ENCODE measurements around the gene PIK3CD. TPM values are rescaled to one million over a fixed set of nuclear protein-coding genes. Genes with fewer than 3 reads are reported as not detected.
A peak's percentile ranks its signal among the peaks of the same experiment; 100 is the strongest.

PIK3CD gene
- total RNA-seq, 1 experiment from 2014 or later, result 2.5 TPM

- DNase-seq, result no peak
- no peak overlapping the region for H3K27ac ChIP-seq
- peaks cover 4% of the 10 kb centered on the region; the same call in 1 of the 2 replicates for H3K4me1 ChIP-seq
- no peaks in the 10 kb centered on the region for H3K36me3 ChIP-seq
- no peak overlapping the region for H3K4me3 ChIP-seq
- no peaks in the 10 kb centered on the region for H3K27me3 ChIP-seq
- peaks cover 6% of the 10 kb centered on the region; the same call in 1 of the 2 replicates for H3K9me3 ChIP-seq (replicated peaks)
These were observed 19.9 kb upstream of the PIK3CD start for GRCh38 chr1:9631613-9632012.

DNA sequence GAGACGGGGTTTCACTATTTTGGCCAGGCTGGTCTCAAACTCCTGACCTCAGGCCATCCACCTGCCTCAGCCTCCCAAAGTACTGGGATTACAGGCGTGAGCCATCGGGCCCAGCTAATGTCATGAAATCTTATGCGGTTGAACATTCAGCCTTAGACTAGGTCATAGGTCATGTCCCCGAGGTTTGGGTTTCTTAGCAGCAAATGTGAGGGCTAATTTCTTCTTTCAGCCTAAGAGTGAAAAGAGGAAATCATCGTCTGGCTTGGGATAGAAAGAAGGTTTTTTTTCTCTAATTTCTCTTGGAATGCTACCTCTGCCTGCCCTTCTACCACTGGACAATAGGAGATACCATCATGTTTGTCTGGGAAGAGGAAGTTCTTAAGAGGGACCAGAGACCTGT lies 18.0 kb upstream of the PIK3CD start:
- H3K4me3 ChIP-seq, result no peak overlapping the region
- peaks cover 4% of the 10 kb centered on the region; the same call in 1 of the 2 replicates for H3K4me1 ChIP-seq
- no peak overlapping the region for H3K27ac ChIP-seq
- H3K9me3 ChIP-seq (replicated peaks), result peaks cover 6% of the 10 kb centered on the region; the same call in 1 of the 2 replicates
- H3K36me3 ChIP-seq, result no peaks in the 10 kb centered on the region
- DNase-seq, result no peak
- no peaks in the 10 kb centered on the region for H3K27me3 ChIP-seq

DNA sequence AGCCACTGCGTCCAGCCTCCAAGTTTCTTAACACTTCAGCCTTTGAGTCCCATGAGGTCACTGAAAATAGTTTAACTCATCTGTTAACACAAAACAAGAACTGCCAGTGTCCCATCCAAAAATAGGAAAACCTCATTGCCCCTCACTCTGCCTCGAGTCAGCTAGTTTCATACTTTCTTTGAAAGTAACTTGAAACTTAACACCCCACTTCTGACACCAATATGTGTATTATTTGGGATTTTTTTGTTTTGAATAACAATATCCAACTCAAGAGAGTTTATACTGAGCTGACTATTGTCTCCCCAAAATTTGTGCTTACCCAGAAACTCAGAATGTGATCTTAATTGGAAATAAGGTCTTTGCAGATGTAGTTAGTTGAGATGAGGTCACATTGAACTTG lies 16.9 kb upstream of the PIK3CD start:
- H3K4me3 ChIP-seq, result no peak overlapping the region
- H3K4me1 ChIP-seq, result no peaks in the 10 kb centered on the region; the same call in 1 of the 2 replicates
- no peak overlapping the region for H3K27ac ChIP-seq
- H3K36me3 ChIP-seq, result no peaks in the 10 kb centered on the region
- H3K9me3 ChIP-seq (replicated peaks), result peaks cover 6% of the 10 kb centered on the region; the same call in 1 of the 2 replicates
- no peaks in the 10 kb centered on the region for H3K27me3 ChIP-seq
- no peak for DNase-seq

DNA sequence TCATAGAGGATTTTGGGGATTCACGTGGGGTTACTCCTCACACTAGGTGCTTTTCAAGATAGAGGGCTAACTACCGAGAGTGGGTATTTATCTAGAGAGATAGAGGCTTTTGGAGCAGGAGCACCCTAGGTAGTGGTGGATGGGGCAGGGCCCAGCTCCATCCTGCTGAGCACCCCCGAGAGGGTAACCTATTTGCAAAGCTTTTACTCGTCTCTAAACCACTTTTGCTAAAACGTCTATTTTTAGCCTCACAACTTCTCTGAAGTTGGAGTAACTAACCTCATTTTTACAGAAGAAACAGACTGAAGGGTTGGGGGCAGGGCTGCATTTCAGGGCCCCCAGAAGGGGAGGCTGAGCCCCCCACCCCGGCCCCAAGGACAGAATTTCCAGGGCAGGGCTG lies 12.3 kb upstream of the PIK3CD start:
- no peaks in the 10 kb centered on the region for H3K4me1 ChIP-seq

GRCh38 chr1:9643351-9644256 lies 7.9 kb upstream of the PIK3CD start:
- DNase-seq, result no peak
- H3K4me1 ChIP-seq, result peaks cover 4% of the 10 kb centered on the region; the same call in 1 of the 2 replicates
- H3K9me3 ChIP-seq (replicated peaks), result no peaks in the 10 kb centered on the region
- H3K36me3 ChIP-seq, result no peaks in the 10 kb centered on the region
- H3K27me3 ChIP-seq, result peaks cover 8% of the 10 kb centered on the region
- H3K27ac ChIP-seq, result no peak overlapping the region
- no peak overlapping the region for H3K4me3 ChIP-seq

More for the DNA sequence above, 12.3 kb upstream of the PIK3CD start:
- Histone ChIP-seq H3K36me3 (no peaks in the 10 kb centered on the region), H3K27ac (no peak overlapping the region), H3K9me3 (replicated peaks) (peaks cover 6% of the 10 kb centered on the region; the same call in 1 of the 2 replicates), H3K27me3 (no peaks in the 10 kb centered on the region), H3K4me3 (no peak overlapping the region)
- DNase-seq, result no peak

DNA sequence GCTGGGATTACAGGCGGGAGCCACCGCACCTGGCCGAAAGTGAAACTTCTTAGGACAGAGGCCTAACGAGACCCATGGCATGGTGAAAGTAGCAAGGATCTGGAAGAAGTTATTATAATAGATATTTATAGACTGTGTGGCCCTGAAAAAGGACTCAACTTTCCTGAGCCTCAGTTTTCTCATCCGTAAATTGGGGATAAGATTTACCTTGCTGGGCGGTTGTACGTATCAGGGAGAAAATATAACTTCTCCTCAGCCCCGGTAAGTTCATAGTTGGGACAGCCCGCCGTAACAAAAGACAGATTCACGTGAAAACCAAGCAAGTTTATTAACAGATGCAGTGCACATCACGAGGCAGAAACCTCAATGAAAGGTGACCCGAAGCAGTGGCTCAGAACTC lies 5.5 kb upstream of the PIK3CD start:
- Histone ChIP-seq H3K4me3 (no peak overlapping the region), H3K36me3 (no peaks in the 10 kb centered on the region), H3K27ac (no peak overlapping the region), H3K4me1 (peaks cover 4% of the 10 kb centered on the region; the same call in 1 of the 2 replicates), H3K27me3 (peaks cover 22% of the 10 kb centered on the region), H3K9me3 (replicated peaks) (no peaks in the 10 kb centered on the region)
- no peak for DNase-seq

GRCh38 chr1:9648171-9648570 lies 3.4 kb upstream of the PIK3CD start:
- Histone ChIP-seq H3K36me3 (no peaks in the 10 kb centered on the region), H3K9me3 (replicated peaks) (no peaks in the 10 kb centered on the region), H3K4me3 (no peak overlapping the region), H3K27me3 (peaks cover 27% of the 10 kb centered on the region), H3K27ac (no peak overlapping the region), H3K4me1 (peaks cover 4% of the 10 kb centered on the region; the same call in 1 of the 2 replicates)
- no peak for DNase-seq

DNA sequence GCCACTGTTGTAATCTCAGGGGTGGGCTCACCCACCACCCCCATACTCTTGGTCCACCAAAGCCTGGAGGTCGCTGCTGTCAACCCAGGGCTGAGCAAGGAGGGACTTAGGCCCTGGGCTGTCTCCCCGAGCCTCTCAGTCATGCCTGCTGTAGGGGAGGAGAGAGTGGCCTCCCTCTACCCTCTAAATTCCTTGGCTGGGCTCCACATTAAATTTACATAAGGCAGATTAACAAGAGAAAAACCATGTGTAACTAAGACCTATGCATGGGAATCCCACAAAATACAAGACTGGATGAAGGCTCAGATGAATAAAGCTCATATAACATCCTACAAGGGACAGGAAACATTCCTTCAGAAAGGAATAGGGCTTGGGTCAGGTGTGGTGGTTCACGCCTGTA lies 1.8 kb upstream of the PIK3CD start:
- no peaks in the 10 kb centered on the region for H3K36me3 ChIP-seq
- DNase-seq, result no peak
- H3K9me3 ChIP-seq (replicated peaks), result no peaks in the 10 kb centered on the region
- peaks cover 4% of the 10 kb centered on the region; the same call in 1 of the 2 replicates for H3K4me1 ChIP-seq
- peaks cover 30% of the 10 kb centered on the region for H3K27me3 ChIP-seq
- no peak overlapping the region for H3K27ac ChIP-seq
- H3K4me3 ChIP-seq, result no peak overlapping the region

DNA sequence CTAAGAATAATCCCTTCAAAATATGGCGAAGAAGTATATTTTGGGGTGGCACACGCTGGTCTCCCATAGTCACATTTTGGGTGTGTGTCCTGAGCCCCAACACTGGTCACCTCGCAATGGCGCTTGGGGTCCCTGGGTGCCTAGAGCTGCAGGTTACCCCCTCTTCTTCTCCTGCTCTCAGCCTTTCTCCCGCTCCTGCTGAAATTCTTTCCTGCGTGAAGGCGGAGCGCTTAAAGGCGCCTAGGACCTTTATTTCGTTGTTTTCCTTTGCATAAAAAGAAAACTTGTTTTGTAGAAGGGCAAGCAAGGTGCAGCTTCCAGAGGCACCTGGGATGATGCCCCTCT lies 339 bp upstream of the PIK3CD start:
- Histone ChIP-seq H3K27me3 (peaks cover 30% of the 10 kb centered on the region), H3K4me3 (peak overlapping the region; percentile 51), H3K27ac (no peak overlapping the region), H3K9me3 (replicated peaks) (no peaks in the 10 kb centered on the region), H3K4me1 (peaks cover 4% of the 10 kb centered on the region; the same call in 1 of the 2 replicates), H3K36me3 (no peaks in the 10 kb centered on the region)
- DNase-seq, result no peak

GRCh38 chr1:9652379-9653209 lies 1.1 kb downstream of the PIK3CD start:
- Histone ChIP-seq H3K27me3 (peaks cover 30% of the 10 kb centered on the region), H3K4me3 (peak overlapping the region; percentile 51), H3K36me3 (no peaks in the 10 kb centered on the region), H3K4me1 (peaks cover 4% of the 10 kb centered on the region; the same call in 1 of the 2 replicates), H3K9me3 (replicated peaks) (no peaks in the 10 kb centered on the region), H3K27ac (no peak overlapping the region)
- DNase-seq, result no peak

- Histone ChIP-seq H3K4me3 (no peak overlapping the region), H3K9me3 (replicated peaks) (no peaks in the 10 kb centered on the region), H3K27ac (no peak overlapping the region)
These were observed 1.6 kb downstream of the PIK3CD start for GRCh38 chr1:9653210-9653490.

DNA sequence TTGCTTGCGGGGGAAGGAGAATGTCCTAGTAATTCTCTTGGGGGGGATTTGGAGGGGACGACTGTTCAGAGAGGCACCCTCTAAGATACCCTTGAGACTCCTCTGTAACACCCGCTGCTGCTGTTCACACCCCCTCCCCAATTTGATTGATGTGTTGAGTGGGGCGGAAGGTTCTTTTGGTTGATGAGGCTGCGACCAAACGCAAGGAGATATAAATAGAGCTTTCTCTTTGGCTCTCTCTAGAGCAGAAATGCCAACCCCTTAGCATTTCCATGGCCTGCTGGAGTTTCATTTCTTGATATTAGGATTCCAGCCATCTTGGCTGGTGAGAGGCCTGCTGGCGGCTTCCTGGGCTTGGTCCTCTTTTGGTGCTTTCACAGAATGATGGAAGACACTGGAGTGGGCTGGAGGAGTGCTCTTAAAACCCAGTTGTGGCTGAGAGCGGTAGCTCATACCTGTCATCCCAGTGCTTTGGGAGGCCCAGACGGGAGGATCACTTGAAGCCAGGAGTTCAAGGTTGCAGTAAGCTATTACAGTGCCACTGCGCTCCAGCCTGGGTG lies 2.0 kb downstream of the PIK3CD start:
- H3K36me3 ChIP-seq, result no peaks in the 10 kb centered on the region
- no peaks in the 10 kb centered on the region for H3K9me3 ChIP-seq (replicated peaks)
- H3K27ac ChIP-seq, result no peak overlapping the region
- DNase-seq, result no peak
- peaks cover 24% of the 10 kb centered on the region for H3K27me3 ChIP-seq
- H3K4me1 ChIP-seq, result no peaks in the 10 kb centered on the region
- H3K4me3 ChIP-seq, result no peak overlapping the region

More at GRCh38 chr1:9653210-9653490, 1.6 kb downstream of the PIK3CD start:
- no peaks in the 10 kb centered on the region for H3K36me3 ChIP-seq
- DNase-seq, result no peak
- H3K4me1 ChIP-seq, result no peaks in the 10 kb centered on the region; the same call in 1 of the 2 replicates
- H3K27me3 ChIP-seq, result peaks cover 27% of the 10 kb centered on the region

DNA sequence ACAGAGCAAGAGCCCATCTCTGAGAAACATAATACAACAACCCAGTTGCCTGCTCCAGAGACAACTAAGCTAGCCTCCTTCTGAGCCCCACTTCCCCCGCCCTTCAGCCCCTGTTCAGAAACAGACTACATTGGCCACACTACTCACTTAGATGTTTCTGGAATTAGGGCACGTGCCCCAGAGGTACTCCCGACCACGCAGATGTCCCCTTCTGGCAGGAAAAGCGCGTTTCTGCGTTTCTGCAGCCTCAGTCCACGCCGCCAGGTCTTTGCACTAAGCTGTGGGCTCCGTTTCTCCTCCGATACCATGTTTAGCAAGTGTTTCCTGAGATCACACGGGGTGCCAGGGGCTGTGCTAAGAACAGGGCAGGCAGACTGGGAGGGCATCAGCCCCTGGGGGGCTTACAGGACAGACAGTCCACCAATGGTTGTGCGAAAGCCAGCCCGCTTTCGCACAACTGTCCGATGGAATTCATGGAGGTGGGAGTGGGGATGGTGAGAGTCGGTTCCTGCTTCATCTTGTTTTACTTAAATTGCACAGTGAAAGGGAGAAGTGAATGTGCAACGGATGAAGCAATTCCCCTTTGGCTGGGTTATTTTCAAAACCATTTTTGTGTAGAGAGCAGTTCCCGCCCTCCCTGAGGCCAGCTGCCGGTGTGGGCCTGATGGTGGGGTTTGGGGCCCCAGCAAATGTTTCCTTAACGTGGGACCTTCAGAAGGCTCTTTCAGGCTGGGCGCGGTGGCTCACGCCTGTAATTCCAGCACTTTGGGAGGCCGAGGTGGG lies 2.7 kb downstream of the PIK3CD start:
- no peak overlapping the region for H3K27ac ChIP-seq
- H3K27me3 ChIP-seq, result peaks cover 25% of the 10 kb centered on the region
- H3K4me3 ChIP-seq, result no peak overlapping the region
- no peaks in the 10 kb centered on the region for H3K4me1 ChIP-seq
- no peaks in the 10 kb centered on the region for H3K36me3 ChIP-seq
- no peaks in the 10 kb centered on the region for H3K9me3 ChIP-seq (replicated peaks)
- DNase-seq, result no peak
